H1 (cell line): Measurements from ENCODE around the gene ROBO2.

ENCODE experiments used
- BRCA1 ChIP-seq: IDR thresholded peaks from 2 replicates; pipeline ENCODE4 v1.6.1; 2012; ENCODE audit warnings: low read depth, low read length, improper control_type of control experiment
- CEBPB ChIP-seq: IDR thresholded peaks from 2 replicates; pipeline ENCODE4 v1.6.1; 2012; ENCODE audit warnings: low read depth, low read length
- CTCF ChIP-seq, 3 experiments: IDR thresholded peaks; 1 replicate in 2 of 3; 2 replicates in 1 of 3; pipeline versions ENCODE4 v1.5.1 to v1.6.1; 2011; ENCODE audit warnings: low read length in 3 of 3, mild to moderate bottlenecking in 3 of 3, inconsistent platforms in 2 of 3, low read depth in 1 of 3, moderate library complexity in 1 of 3; ENCODE audit not compliant: insufficient read depth in 1 of 3; ENCODE audit errors: control extremely low read depth in 1 of 3
- EGR1 ChIP-seq: IDR thresholded peaks from 2 replicates; pipeline ENCODE4 v1.6.1; 2011; ENCODE audit warnings: low read depth, low read length, borderline replicate concordance
- EP300 ChIP-seq, 2 experiments: IDR thresholded peaks; 1 replicate in 1 of 2; 2 replicates in 1 of 2; pipeline ENCODE4 v1.6.1; 2011 to 2012; ENCODE audit warnings: low read depth in 2 of 2, low read length in 2 of 2, mild to moderate bottlenecking in 2 of 2, borderline replicate concordance in 1 of 2, inconsistent platforms in 1 of 2, moderate library complexity in 1 of 2
- EZH2 ChIP-seq: fragments of 200-600 bp; sonication (generic); IDR thresholded peaks from 2 replicates; pipeline ENCODE4 v1.7.1; 2012; ENCODE audit warnings: low read depth, mild to moderate bottlenecking, moderate library complexity, low read length, inconsistent platforms; ENCODE audit not compliant: severe bottlenecking
- JUN ChIP-seq: IDR thresholded peaks from 2 replicates; pipeline ENCODE4 v1.6.1; 2011; ENCODE audit warnings: low read depth, mild to moderate bottlenecking, improper control_type of control experiment, low read length
- JUND ChIP-seq: IDR thresholded peaks from 2 replicates; pipeline ENCODE4 v1.6.1; 2011; ENCODE audit warnings: mild to moderate bottlenecking, improper control_type of control experiment, low read length
- NRF1 ChIP-seq: IDR thresholded peaks from 2 replicates; pipeline ENCODE4 v1.6.1; 2011; ENCODE audit warnings: mild to moderate bottlenecking, low read depth, low read length, improper control_type of control experiment
- RAD21 ChIP-seq, 2 experiments: IDR thresholded peaks in 1 of 2; conservative IDR thresholded peaks in 1 of 2; 2 replicates each; pipeline ENCODE4 v1.6.1; 2011; ENCODE audit warnings: low read depth in 2 of 2, low read length in 2 of 2, improper control_type of control experiment in 1 of 2, inconsistent platforms in 1 of 2, mild to moderate bottlenecking in 1 of 2, moderate library complexity in 1 of 2
- SIN3A ChIP-seq, 2 experiments: IDR thresholded peaks in 1 of 2; conservative IDR thresholded peaks in 1 of 2; 2 replicates each; pipeline ENCODE4 v1.6.1; 2011 to 2012; ENCODE audit warnings: low read length in 2 of 2, improper control_type of control experiment in 1 of 2, low read depth in 1 of 2, mild to moderate bottlenecking in 1 of 2
- SP1 ChIP-seq: IDR thresholded peaks from 2 replicates; pipeline ENCODE4 v1.6.1; 2011; ENCODE audit warnings: low read depth, low read length
- TAF7 ChIP-seq: optimal IDR thresholded peaks from 2 replicates; pipeline ENCODE3; 2011; ENCODE audit warnings: low read depth, mild to moderate bottlenecking, inconsistent platforms, low read length, moderate library complexity, borderline replicate concordance

GRCh38 chr3:77071809-77072208 is 31.9 kb downstream of the ROBO2 start:
- no peak for TF ChIP-seq CTCF (IDR thresholded peaks at IDR 0.05; ENCODE audit: control extremely low read depth in 1 of 3, insufficient read depth in 1 of 3, low read depth in 1 of 3, low read length in 3 of 3)
- TF ChIP-seq NRF1: no peak
- TF ChIP-seq SIN3A (conservative IDR thresholded peaks at IDR 0.05 in 1 of 2, IDR thresholded peaks at IDR 0.05 in 1 of 2; ENCODE audit: low read depth in 1 of 2, low read length in 2 of 2): no peak
- no peak for TF ChIP-seq EGR1
- TF ChIP-seq BRCA1: no peak
- TF ChIP-seq EZH2: no peak
- no peak for TF ChIP-seq EP300 (IDR thresholded peaks at IDR 0.05; ENCODE audit: borderline replicate concordance in 1 of 2, low read depth in 2 of 2, low read length in 2 of 2)
- no peak for TF ChIP-seq JUN
- no peak for TF ChIP-seq SP1
- TF ChIP-seq TAF7: no peak
- no peak for TF ChIP-seq CEBPB
- TF ChIP-seq RAD21 (IDR thresholded peaks at IDR 0.05 in 1 of 2, conservative IDR thresholded peaks at IDR 0.05 in 1 of 2; ENCODE audit: low read depth in 2 of 2, low read length in 2 of 2): no peak
- no peak for TF ChIP-seq JUND
